ENCODE measurements around the gene TMCO6. TPM values are rescaled to one million over a fixed set of nuclear protein-coding genes. Genes with fewer than 3 reads are reported as not detected.

The TMCO6 gene
- total and polyA plus RNA-seq, 9 of the 15 experiments (the other 6 are each of a cell fraction or from before 2014, with no cell fraction given) = 3.4 to 46.4 (median 16.7) TPM

DNA sequence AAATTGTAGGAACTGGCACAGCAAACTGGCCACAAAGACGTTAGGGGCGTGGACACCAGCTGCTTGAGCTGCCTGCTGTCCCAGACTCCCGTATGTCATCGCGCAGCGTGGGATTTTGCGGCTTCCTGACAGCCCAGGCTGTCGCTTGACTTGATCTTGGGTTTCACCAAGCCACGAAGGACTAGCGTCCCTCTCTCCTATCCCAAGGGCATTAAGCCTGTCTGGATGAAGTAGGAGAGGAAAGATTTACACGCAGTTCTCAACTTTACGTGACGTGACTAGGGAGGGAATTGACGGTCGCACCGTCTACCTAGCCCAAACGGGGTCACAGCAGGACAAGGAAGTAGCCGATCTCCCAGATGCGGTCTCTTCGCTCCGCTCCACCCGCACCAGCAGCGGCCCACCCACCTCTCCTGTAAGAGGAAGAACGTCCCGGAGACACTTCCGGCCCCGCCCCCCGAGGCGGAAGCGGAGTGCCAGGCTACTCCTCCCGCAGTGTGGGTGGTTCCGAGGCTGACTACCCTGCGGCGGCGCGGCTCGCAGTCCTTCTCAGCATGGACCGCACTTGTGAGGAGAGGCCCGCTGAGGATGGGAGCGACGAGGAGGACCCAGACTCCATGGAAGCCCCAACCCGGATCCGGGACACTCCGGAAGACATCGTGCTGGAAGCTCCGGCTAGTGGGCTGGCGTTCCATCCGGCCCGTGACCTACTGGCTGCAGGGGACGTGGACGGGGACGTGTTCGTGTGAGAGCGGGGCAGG is 25.3 kb downstream of the TMCO6 start, which contains the start of gene WDR55 (continued):
- TF ChIP-seq, protein P1, sequence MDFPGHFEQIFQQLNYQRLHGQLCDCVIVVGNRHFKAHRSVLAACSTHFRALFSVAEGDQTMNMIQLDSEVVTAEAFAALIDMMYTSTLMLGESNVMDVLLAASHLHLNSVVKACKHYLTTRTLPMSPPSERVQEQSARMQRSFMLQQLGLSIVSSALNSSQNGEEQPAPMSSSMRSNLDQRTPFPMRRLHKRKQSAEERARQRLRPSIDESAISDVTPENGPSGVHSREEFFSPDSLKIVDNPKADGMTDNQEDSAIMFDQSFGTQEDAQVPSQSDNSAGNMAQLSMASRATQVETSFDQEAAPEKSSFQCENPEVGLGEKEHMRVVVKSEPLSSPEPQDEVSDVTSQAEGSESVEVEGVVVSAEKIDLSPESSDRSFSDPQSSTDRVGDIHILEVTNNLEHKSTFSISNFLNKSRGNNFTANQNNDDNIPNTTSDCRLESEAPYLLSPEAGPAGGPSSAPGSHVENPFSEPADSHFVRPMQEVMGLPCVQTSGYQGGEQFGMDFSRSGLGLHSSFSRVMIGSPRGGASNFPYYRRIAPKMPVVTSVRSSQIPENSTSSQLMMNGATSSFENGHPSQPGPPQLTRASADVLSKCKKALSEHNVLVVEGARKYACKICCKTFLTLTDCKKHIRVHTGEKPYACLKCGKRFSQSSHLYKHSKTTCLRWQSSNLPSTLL (IDR thresholded peaks at IDR 0.05) = no peak
- TF ChIP-seq GABPA (tag; conservative IDR thresholded peaks at IDR 0.05; ENCODE audit: low read depth) (peak; percentile 97), CTBP1 (IDR thresholded peaks at IDR 0.05; ENCODE audit: borderline replicate concordance) (peak; percentile 88; the same call in 1 of the 2 replicates), POLR2H (tag; IDR thresholded peaks at IDR 0.05; ENCODE audit: low read depth) (peak; percentile 76), ESRRA (IDR thresholded peaks at IDR 0.05; ENCODE audit: borderline replicate concordance, low read depth) (peak; percentile 73; the same call in 1 of the 2 replicates), NEUROD1 (IDR thresholded peaks at IDR 0.05; ENCODE audit: borderline replicate concordance, low read depth, low read length, partially characterized antibody) (peak; percentile 14), HDAC2 (IDR thresholded peaks at IDR 0.05) (0 out of 2 replicates have a peak, but pooled peaks have one; percentile 83), ZNF239 (CRISPR knock-in tag; IDR thresholded peaks at IDR 0.05) (no peak), TFAM (CRISPR knock-in tag; conservative IDR thresholded peaks at IDR 0.05) (no peak), ATF7 (IDR thresholded peaks at IDR 0.05) (peak; percentile 87), RUNX1 (IDR thresholded peaks at IDR 0.05; ENCODE audit: low read depth) (peak; percentile 35; the same call in 1 of the 2 replicates), TOE1 (IDR thresholded peaks at IDR 0.05; ENCODE audit: borderline replicate concordance) (no peak; the same call in 1 of the 2 replicates), TOE1 (CRISPR knock-in tag; IDR thresholded peaks at IDR 0.05; ENCODE audit: borderline replicate concordance, low read depth) (0 out of 2 replicates have a peak, but pooled peaks have one; percentile 28), ZNF121 (CRISPR knock-in tag; conservative IDR thresholded peaks at IDR 0.05) (no peak), TBP (optimal IDR thresholded peaks at IDR 0.05; ENCODE audit: low read depth, low read length) (peak; percentile 70), CBFA2T2 (conservative IDR thresholded peaks at IDR 0.05) (no peak), TRIM24 (IDR thresholded peaks at IDR 0.05) (peak in 1 of 2 experiments; percentile 75; a peak in 2 of 4 replicates), RBBP5 (IDR thresholded peaks at IDR 0.05; ENCODE audit: borderline replicate concordance, insufficient read depth, low read length, poor library complexity, severe bottlenecking) (peak; percentile 80)
- TF ChIP-seq, protein P2, sequence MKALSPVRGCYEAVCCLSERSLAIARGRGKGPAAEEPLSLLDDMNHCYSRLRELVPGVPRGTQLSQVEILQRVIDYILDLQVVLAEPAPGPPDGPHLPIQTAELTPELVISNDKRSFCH (CRISPR knock-in tag; IDR thresholded peaks at IDR 0.05) = no peak
- TF ChIP-seq, protein P2 (tag; IDR thresholded peaks at IDR 0.05) = peak; percentile 55; the same call in 1 of the 2 replicates
- TF ChIP-seq, protein P3, sequence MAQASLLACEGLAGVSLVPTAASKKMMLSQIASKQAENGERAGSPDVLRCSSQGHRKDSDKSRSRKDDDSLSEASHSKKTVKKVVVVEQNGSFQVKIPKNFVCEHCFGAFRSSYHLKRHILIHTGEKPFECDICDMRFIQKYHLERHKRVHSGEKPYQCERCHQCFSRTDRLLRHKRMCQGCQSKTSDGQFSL (CRISPR knock-in tag; IDR thresholded peaks at IDR 0.05) = peak; percentile 52; the same call in 1 of the 2 replicates
- TF ChIP-seq, protein P3 (tag; IDR thresholded peaks at IDR 0.05) = no peak
- TF ChIP-seq, protein P4, sequence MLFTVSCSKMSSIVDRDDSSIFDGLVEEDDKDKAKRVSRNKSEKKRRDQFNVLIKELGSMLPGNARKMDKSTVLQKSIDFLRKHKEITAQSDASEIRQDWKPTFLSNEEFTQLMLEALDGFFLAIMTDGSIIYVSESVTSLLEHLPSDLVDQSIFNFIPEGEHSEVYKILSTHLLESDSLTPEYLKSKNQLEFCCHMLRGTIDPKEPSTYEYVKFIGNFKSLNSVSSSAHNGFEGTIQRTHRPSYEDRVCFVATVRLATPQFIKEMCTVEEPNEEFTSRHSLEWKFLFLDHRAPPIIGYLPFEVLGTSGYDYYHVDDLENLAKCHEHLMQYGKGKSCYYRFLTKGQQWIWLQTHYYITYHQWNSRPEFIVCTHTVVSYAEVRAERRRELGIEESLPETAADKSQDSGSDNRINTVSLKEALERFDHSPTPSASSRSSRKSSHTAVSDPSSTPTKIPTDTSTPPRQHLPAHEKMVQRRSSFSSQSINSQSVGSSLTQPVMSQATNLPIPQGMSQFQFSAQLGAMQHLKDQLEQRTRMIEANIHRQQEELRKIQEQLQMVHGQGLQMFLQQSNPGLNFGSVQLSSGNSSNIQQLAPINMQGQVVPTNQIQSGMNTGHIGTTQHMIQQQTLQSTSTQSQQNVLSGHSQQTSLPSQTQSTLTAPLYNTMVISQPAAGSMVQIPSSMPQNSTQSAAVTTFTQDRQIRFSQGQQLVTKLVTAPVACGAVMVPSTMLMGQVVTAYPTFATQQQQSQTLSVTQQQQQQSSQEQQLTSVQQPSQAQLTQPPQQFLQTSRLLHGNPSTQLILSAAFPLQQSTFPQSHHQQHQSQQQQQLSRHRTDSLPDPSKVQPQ (CRISPR knock-in tag; IDR thresholded peaks at IDR 0.05; ENCODE audit: borderline replicate concordance) = no peak

Measured in K562 (cell line).